Adrenal gland (tissue), 12 donors: ENCODE results near the gene OSGIN1. TPM values are rescaled to one million over a fixed set of nuclear protein-coding genes. Genes with fewer than 3 reads are reported as not detected.

Experiments
- DNase-seq, 7 donors: peaks; one replicate each; pipeline ENCODE4 v3.0.0-alpha.2; 2019 to 2020
- H3K27ac ChIP-seq, 5 donors: fragments of 200-600 bp; sonication (generic) in 4 of 5; 1 replicate in 3 of 5; 2 replicates in 2 of 5; pipeline versions ENCODE4 v1.5.1 to v1.8.0; 2016 to 2020; ENCODE audit warnings: mild to moderate bottlenecking in 1 of 5
- H3K27me3 ChIP-seq: fragments of 200-600 bp; 2 replicates; pipeline ENCODE4 v1.8.0; 2021
- H3K36me3 ChIP-seq, 2 donors: fragments of 200-600 bp; replicated peaks in 1 of 2; 1 replicate in 1 of 2; 2 replicates in 1 of 2; pipeline versions ENCODE4 v1.5.1 to v1.8.0; 2018 to 2022
- H3K4me1 ChIP-seq, 2 donors: fragments of 200-600 bp; replicated peaks in 1 of 2; 1 replicate in 1 of 2; 2 replicates in 1 of 2; pipeline versions ENCODE4 v1.5.1 to v1.8.0; 2018 to 2021
- H3K4me3 ChIP-seq, 4 donors: fragments of 200-600 bp; sonication (generic) in 3 of 4; one replicate each; pipeline ENCODE4 v1.5.1; 2016 to 2018
- H3K9me3 ChIP-seq, 3 donors: fragments of 200-600 bp; sonication (generic) in 1 of 3; replicated peaks in 1 of 3; 1 replicate in 2 of 3; 2 replicates in 1 of 3; pipeline versions ENCODE4 v1.5.1 to v1.8.0; 2016 to 2021
- POLR2A ChIP-seq, 2 donors: fragments of 450-650 bp; IDR thresholded peaks; one replicate each; pipeline ENCODE4 v1.6.1; 2017; ENCODE audit warnings: antibody characterized with exemption in 2 of 2, mild to moderate bottlenecking in 2 of 2, moderate library complexity in 1 of 2
- WGBS, 4 donors: extraction: QIAGEN DNeasy Blood & Tissue Kit in 2 of 4; methylation state at CpG; one replicate each; pipeline versions ENCODE4 v1.1.5 to v1.1.7; 2013 to 2017; 5-methylcytosine and 5-hydroxymethylcytosine counted together
- intact Hi-C, 2 donors: fragments of 100-400 bp; cut with DNase I; formaldehyde crosslinking; loops; one replicate each; pipeline versions ENCODE4 v1.14.1 to v1.15.0; 2022 to 2023
- polyA plus RNA-seq, 3 donors: library from polyadenylated mRNA; stranded (reverse); fragments of 200-250 nt in 2 of 3; fragments of 350-450 nt in 1 of 3; fragmentation: Illumina TruSeq in 1 of 3; extraction: RNeasy Lipid Tissue Mini Kit (QIAGEN cat#74804) in 1 of 3; gene quantifications; one replicate each; pipeline ENCODE4 v1.2.3, GENCODE V29; 2013 to 2014
- total RNA-seq, 9 donors: library from RNA; depleted of rRNA in 4 of 9; stranded (reverse); fragments of >200 nt in 4 of 9; fragments of 120-200 nt in 1 of 9; fragmentation: NEBNext Ultra II Directional in 1 of 9; extraction: Animal tissue kit (Norgen Biotek cat#: 25700) in 1 of 9; gene quantifications; one replicate each; pipeline versions ENCODE4 v1.1.0 to v1.2.4, GENCODE V29; 2013 to 2023
- TF ChIP-seq, protein P1 (sequence below), 6 experiments: fragments of 450-650 bp in 4 of 6; fragments of 200-600 bp in 2 of 6; sonication (generic) in 1 of 6; IDR thresholded peaks; 1 replicate in 5 of 6; 2 replicates in 1 of 6; pipeline versions ENCODE4 v1.5.1 to v1.8.0; 2016 to 2021; ENCODE audit warnings: antibody characterized with exemption in 6 of 6, mild to moderate bottlenecking in 2 of 6, moderate library complexity in 1 of 6
- donor health status: healthy with polysubstance abuse.
- donor health status: Bipolar disorder and iron deficiency.
- donor health status: DM: yes; HTN: yes; CAD: no.
- donor health status: DM: no; HTN: no; CAD: no.
- donor health status: DM: no; HTN: no; CAD: no.
- donor health status: DM: yes; HTN: yes; CAD: no.

Gene OSGIN1
- total and polyA plus RNA-seq, 12 donors: 16.1 to 64.9 (median 19.3) TPM

DNA sequence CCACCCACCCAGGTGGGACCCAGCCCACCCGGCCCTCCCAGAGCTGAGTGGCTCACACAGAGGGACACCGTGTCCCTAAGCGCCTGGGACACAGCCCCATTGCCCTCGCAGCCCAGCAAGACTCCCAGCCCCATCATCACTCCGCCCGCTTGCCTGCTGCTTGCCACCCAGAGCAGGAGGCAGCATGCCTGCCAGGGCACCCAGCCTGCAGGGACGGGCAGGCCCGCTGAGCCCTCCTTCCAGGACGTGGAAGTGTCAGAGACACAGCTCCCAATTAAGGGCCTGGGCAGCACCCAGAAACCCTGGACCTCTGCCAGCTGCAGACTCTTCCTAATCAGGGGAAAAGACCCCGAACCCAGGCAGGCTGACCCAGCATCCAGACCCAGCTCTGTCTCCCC lies 17.2 kb upstream of the OSGIN1 start:
- H3K27ac ChIP-seq: no peak overlapping the region
- H3K27me3 ChIP-seq: no peaks in the 10 kb centered on the region
- intact Hi-C loops: no loop called here
- WGBS, 4 donors: 78 to 100% (median 91%) methylated on average over 4 to 10 of the region's 10 CpGs
- TF ChIP-seq, protein P1, sequence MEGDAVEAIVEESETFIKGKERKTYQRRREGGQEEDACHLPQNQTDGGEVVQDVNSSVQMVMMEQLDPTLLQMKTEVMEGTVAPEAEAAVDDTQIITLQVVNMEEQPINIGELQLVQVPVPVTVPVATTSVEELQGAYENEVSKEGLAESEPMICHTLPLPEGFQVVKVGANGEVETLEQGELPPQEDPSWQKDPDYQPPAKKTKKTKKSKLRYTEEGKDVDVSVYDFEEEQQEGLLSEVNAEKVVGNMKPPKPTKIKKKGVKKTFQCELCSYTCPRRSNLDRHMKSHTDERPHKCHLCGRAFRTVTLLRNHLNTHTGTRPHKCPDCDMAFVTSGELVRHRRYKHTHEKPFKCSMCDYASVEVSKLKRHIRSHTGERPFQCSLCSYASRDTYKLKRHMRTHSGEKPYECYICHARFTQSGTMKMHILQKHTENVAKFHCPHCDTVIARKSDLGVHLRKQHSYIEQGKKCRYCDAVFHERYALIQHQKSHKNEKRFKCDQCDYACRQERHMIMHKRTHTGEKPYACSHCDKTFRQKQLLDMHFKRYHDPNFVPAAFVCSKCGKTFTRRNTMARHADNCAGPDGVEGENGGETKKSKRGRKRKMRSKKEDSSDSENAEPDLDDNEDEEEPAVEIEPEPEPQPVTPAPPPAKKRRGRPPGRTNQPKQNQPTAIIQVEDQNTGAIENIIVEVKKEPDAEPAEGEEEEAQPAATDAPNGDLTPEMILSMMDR (IDR thresholded peaks at IDR 0.05): no peak
- no peak for TF ChIP-seq POLR2A (IDR thresholded peaks at IDR 0.05)
- no peaks in the 10 kb centered on the region for H3K9me3 ChIP-seq
- peaks cover 7 to 15% of the 10 kb centered on the region in 2 donors for H3K4me1 ChIP-seq
- DNase-seq: no peak
- no peak overlapping the region for H3K4me3 ChIP-seq
- no peaks in the 10 kb centered on the region for H3K36me3 ChIP-seq

DNA sequence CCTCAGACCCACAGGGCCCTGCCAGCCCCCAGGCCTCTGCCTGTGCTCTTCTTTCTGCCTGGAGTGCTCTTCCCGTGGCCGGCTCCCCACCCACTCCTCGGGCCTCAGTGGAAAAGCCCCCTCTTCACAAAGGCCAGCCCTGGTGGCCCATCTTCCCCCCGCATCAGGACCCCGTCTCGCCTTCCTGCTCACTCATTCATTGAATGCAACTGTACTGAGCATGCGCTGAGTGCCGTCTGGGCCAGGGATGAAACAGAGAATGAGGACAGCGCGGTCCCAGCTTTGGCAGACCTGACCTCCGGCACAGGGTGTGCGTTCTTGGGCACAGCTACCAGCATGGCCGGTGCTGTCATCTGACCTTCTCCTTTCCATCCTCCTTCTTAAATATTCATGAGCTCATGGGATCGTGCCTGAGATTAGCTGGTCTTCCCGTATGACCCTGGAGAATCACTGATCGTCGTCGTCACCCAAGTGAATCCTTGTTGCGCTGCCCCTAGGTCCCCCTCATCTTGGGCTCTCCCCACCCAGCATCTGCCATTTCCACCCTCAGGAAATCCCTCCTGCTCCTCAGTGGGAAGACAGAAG lies 16.4 kb upstream of the OSGIN1 start:
- H3K4me3 ChIP-seq: no peak overlapping the region
- 81 to 89% (median 85%) methylated on average over 18 to 19 of the region's 19 CpGs for WGBS, 4 donors
- no peak for DNase-seq
- H3K9me3 ChIP-seq: no peaks in the 10 kb centered on the region
- TF ChIP-seq, protein P1 (IDR thresholded peaks at IDR 0.05): no peak
- TF ChIP-seq POLR2A (IDR thresholded peaks at IDR 0.05): no peak
- peaks cover 7 to 15% of the 10 kb centered on the region in 2 donors for H3K4me1 ChIP-seq
- intact Hi-C loops: no loop called here
- no peaks in the 10 kb centered on the region for H3K27me3 ChIP-seq
- H3K27ac ChIP-seq: no peak overlapping the region
- no peaks in the 10 kb centered on the region for H3K36me3 ChIP-seq

DNA sequence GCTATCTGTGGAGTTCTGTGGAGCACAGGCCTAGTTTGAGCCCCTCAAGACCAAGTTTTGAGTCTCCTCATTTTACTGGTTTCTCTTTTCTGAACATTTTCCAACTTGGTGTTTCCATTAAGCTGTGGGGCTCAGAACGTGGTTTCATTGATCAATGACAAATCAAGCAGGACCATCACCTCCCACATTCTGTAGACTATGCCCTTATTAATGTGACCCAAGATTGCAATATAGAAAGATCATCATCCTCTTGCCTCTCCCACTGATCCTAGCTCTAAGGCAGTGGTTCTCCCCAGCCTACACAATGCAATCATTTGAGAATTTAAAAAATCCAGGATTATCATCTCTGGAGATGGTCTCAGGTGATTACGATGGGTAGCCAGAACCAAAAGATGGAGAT lies 15.8 kb upstream of the OSGIN1 start:
- no peak for DNase-seq
- TF ChIP-seq POLR2A (IDR thresholded peaks at IDR 0.05): no peak
- TF ChIP-seq, protein P1 (IDR thresholded peaks at IDR 0.05): no peak
- 93 to 98% (median 94%) methylated on average over 2 of the region's 2 CpGs for WGBS, 4 donors

DNA sequence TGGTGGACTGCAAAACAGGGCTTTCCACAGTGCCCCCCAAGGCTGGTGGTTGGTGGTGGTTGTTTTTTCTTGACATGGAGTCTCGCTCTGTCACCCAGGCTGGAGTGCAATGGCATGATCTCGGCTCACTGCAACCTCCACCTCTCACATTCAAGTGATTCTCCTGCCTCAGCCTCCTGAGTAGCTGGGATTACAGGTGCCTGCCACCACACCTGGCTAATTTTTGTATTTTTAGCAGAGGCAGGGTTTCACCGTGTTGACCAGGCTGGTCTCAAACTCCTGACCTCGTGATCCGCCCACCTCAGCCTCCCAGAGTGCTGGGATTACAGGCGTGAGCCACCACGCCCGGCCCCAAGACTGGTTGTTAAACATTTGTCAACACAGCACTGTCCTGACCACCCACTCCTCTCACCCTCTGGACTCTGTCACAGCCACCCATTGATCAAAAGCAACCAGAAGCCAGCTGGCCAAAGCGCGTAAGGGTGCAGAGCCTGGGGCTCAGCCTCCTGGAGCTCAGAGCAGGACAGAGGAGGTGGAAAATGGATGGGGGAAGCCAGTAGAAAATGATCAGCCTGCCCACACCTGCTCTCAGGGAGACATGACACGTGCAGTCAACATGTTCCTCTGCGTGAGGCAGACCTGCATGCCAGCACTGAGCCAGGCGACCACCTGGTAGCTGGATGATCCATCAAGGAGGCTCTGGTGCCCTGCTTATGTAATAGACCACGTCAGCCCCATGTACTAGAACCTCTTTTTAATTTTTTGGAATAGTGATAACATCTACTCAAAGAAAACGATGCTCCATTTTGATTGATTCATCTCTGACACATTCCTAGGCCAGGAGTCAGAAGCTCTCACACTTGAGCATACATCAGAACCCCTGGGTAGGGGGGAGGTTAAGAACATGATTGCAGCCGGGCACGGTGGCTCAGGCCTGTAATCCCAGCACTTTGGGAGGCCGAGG lies 14.8 kb upstream of the OSGIN1 start:
- no peak for DNase-seq
- no peak overlapping the region for H3K4me3 ChIP-seq
- H3K9me3 ChIP-seq: no peaks in the 10 kb centered on the region
- H3K27ac ChIP-seq: no peak overlapping the region
- TF ChIP-seq, protein P1 (IDR thresholded peaks at IDR 0.05): no peak
- no peak for TF ChIP-seq POLR2A (IDR thresholded peaks at IDR 0.05)
- no peaks in the 10 kb centered on the region for H3K27me3 ChIP-seq
- intact Hi-C loops: no loop called here
- 89 to 91% (median 91%) methylated on average over 16 to 18 of the region's 18 CpGs for WGBS, 4 donors
- H3K36me3 ChIP-seq: no peaks in the 10 kb centered on the region
- H3K4me1 ChIP-seq: peaks cover 0 to 21% of the 10 kb centered on the region in 2 donors

More for the DNA sequence above, 15.8 kb upstream of the OSGIN1 start:
- intact Hi-C loops: no loop called here
- Histone ChIP-seq H3K4me3 (no peak overlapping the region), H3K27me3 (no peaks in the 10 kb centered on the region), H3K36me3 (no peaks in the 10 kb centered on the region), H3K9me3 (no peaks in the 10 kb centered on the region), H3K27ac (no peak overlapping the region), H3K4me1 (peaks cover 7 to 15% of the 10 kb centered on the region in 2 donors)
